ENCODE results near the gene YIPF1. TPM values are rescaled to one million over a fixed set of nuclear protein-coding genes. Genes with fewer than 3 reads are reported as not detected.

Gene YIPF1
- polyA plus RNA-seq, 1 of the 3 experiments (the other 2 are of a cell fraction): 23.1 TPM

- CTCF ChIA-PET: no interaction called here
- H2AFZ ChIP-seq (ENCODE audit: low read depth): no peak overlapping the region
- peaks cover 17% of the 10 kb centered on the region for H3F3A ChIP-seq (replicated peaks; ENCODE audit: insufficient read depth)
- no peaks in the 10 kb centered on the region for H3K9me3 ChIP-seq
- WGBS (ENCODE audit: low lambda C conversion rate): 98% methylated on average over 11 of the region's 11 CpGs
- H3K9me2 ChIP-seq: no peaks in the 10 kb centered on the region
- H3K4me3 ChIP-seq (ENCODE audit: low read depth in 2 of 2, low read length in 1 of 2): no peak overlapping the region
- peaks cover 3 to 12% of the 10 kb centered on the region in 2 experiments; a peak in 3 of 4 replicates for H3K4me1 ChIP-seq (ENCODE audit: control insufficient read depth in 1 of 2, insufficient read depth in 2 of 2, low read depth in 1 of 2, low read length in 1 of 2)
- peaks cover 0 to 10% of the 10 kb centered on the region in 2 experiments for H3K36me3 ChIP-seq (replicated peaks in 1 of 2; ENCODE audit: control insufficient read depth in 1 of 2, insufficient read depth in 2 of 2, low read length in 1 of 2)
- H3K79me2 ChIP-seq (ENCODE audit: insufficient read depth): peaks cover 78% of the 10 kb centered on the region
- H3K27ac ChIP-seq (ENCODE audit: low read depth in 2 of 2, low read length in 1 of 2): peak overlapping the region in 1 of 2 experiments; percentile 32; a peak in 1 of 4 replicates
- POLR2A ChIA-PET: no interaction called here
- H3K9ac ChIP-seq: no peak overlapping the region
- no peak for DNase-seq
- H3K27me3 ChIP-seq (ENCODE audit: insufficient read depth): no peaks in the 10 kb centered on the region
- H4K20me1 ChIP-seq (ENCODE audit: insufficient read depth): no peaks in the 10 kb centered on the region
- no peak for TF ChIP-seq SIN3A (IDR thresholded peaks at IDR 0.05; ENCODE audit: borderline replicate concordance, low read depth, low read length)
- TF ChIP-seq NFIC (IDR thresholded peaks at IDR 0.05; ENCODE audit: borderline replicate concordance): no peak
- TF ChIP-seq GABPA (IDR thresholded peaks at IDR 0.05; ENCODE audit: low read depth): no peak
- no peak for TF ChIP-seq IRF3 (IDR thresholded peaks at IDR 0.05; ENCODE audit: low read depth, low read length)
- TF ChIP-seq TEAD4 (IDR thresholded peaks at IDR 0.05; ENCODE audit: borderline replicate concordance, insufficient read depth): no peak
- no peak for TF ChIP-seq GATA2 (CRISPR knock-in tag; IDR thresholded peaks at IDR 0.05)
- no peak for TF ChIP-seq EP300 (IDR thresholded peaks at IDR 0.05; ENCODE audit: borderline replicate concordance in 1 of 2, low read depth in 1 of 2, low read length in 1 of 2)
- no peak overlapping the region for H3K4me2 ChIP-seq
Measured at GRCh38 chr1:53834776-53835175, 54.8 kb downstream of the YIPF1 start.

GRCh38 chr1:53833393-53833792, 56.2 kb downstream of the YIPF1 start:
- ChIA-PET CTCF (no interaction called here), POLR2A (no interaction called here)
- WGBS (ENCODE audit: low lambda C conversion rate): 96% methylated on average over 4 of the region's 4 CpGs

More at GRCh38 chr1:53833393-53833792, 56.2 kb downstream of the YIPF1 start:
- Histone ChIP-seq H3K4me3 (ENCODE audit: low read depth in 2 of 2, low read length in 1 of 2) (no peak overlapping the region), H2AFZ (ENCODE audit: low read depth) (no peak overlapping the region), H3K36me3 (replicated peaks in 1 of 2; ENCODE audit: control insufficient read depth in 1 of 2, insufficient read depth in 2 of 2, low read length in 1 of 2) (peaks cover 5 to 10% of the 10 kb centered on the region in 2 experiments), H3K4me2 (no peak overlapping the region), H3F3A (replicated peaks; ENCODE audit: insufficient read depth) (peaks cover 17% of the 10 kb centered on the region), H3K9ac (no peak overlapping the region), H3K9me2 (no peaks in the 10 kb centered on the region), H3K9me3 (no peaks in the 10 kb centered on the region), H4K20me1 (ENCODE audit: insufficient read depth) (no peaks in the 10 kb centered on the region), H3K27ac (ENCODE audit: low read depth in 2 of 2, low read length in 1 of 2) (no peak overlapping the region), H3K79me2 (ENCODE audit: insufficient read depth) (peaks cover 79% of the 10 kb centered on the region), H3K27me3 (ENCODE audit: insufficient read depth) (no peaks in the 10 kb centered on the region), H3K4me1 (ENCODE audit: control insufficient read depth in 1 of 2, insufficient read depth in 2 of 2, low read depth in 1 of 2, low read length in 1 of 2) (peaks cover 3 to 12% of the 10 kb centered on the region in 2 experiments; a peak in 3 of 4 replicates)
- TF ChIP-seq GABPA (IDR thresholded peaks at IDR 0.05; ENCODE audit: low read depth) (no peak), YY1 (IDR thresholded peaks at IDR 0.05; ENCODE audit: low read depth) (no peak), ZBTB33 (IDR thresholded peaks at IDR 0.05; ENCODE audit: borderline replicate concordance, low read depth) (no peak), FOXM1 (IDR thresholded peaks at IDR 0.05; ENCODE audit: low read depth) (no peak), RFX5 (IDR thresholded peaks at IDR 0.05; ENCODE audit: low read length) (no peak), TCF12 (IDR thresholded peaks at IDR 0.05) (no peak), PBX3 (IDR thresholded peaks at IDR 0.05) (no peak), GATA2 (CRISPR knock-in tag; IDR thresholded peaks at IDR 0.05) (no peak), IRF3 (IDR thresholded peaks at IDR 0.05; ENCODE audit: low read depth, low read length) (no peak), MXI1 (IDR thresholded peaks at IDR 0.05; ENCODE audit: low read depth, low read length) (no peak), USF2 (IDR thresholded peaks at IDR 0.05; ENCODE audit: borderline replicate concordance, low read depth, low read length) (no peak), REST (IDR thresholded peaks at IDR 0.05; ENCODE audit: low read depth, low read length) (no peak), TAF1 (IDR thresholded peaks at IDR 0.05; ENCODE audit: borderline replicate concordance, low read depth, low read length) (no peak)
- no peak for DNase-seq
